Tibial artery (tissue), 4 donors: Measurements from ENCODE around the gene SNCAIP.

Experiments
- DNase-seq, 2 donors: peaks; one replicate each; pipeline ENCODE4 v3.0.0-alpha.2; 2019
- H3K27ac ChIP-seq, 2 donors: fragments of 200-600 bp; sonication (generic) in 1 of 2; 1 replicate in 1 of 2; 2 replicates in 1 of 2; pipeline ENCODE4 v1.5.1; 2018 to 2019; ENCODE audit warnings: mild to moderate bottlenecking in 1 of 2
- H3K27me3 ChIP-seq, 2 donors: fragments of 200-600 bp; sonication (generic) in 1 of 2; one replicate each; pipeline versions ENCODE4 v1.5.1 to v1.6.0; 2016 to 2019
- H3K36me3 ChIP-seq, 3 donors: fragments of 200-600 bp; sonication (generic) in 2 of 3; one replicate each; pipeline ENCODE4 v1.5.1; 2016 to 2019; ENCODE audit warnings: mild to moderate bottlenecking in 2 of 3
- H3K4me1 ChIP-seq, 4 donors: fragments of 200-600 bp; sonication (generic) in 2 of 4; 1 replicate in 3 of 4; 2 replicates in 1 of 4; pipeline ENCODE4 v1.5.1; 2016 to 2019
- H3K4me3 ChIP-seq, 2 donors: fragments of 200-600 bp; sonication (generic) in 1 of 2; 1 replicate in 1 of 2; 2 replicates in 1 of 2; pipeline ENCODE4 v1.5.1; 2018 to 2019; ENCODE audit warnings: mild to moderate bottlenecking in 2 of 2
- H3K9me3 ChIP-seq, 3 donors: fragments of 200-600 bp; sonication (generic) in 1 of 3; one replicate each; pipeline ENCODE4 v1.5.1; 2016 to 2019
- intact Hi-C: fragments of 100-400 bp; cut with DNase I; formaldehyde crosslinking; loops from one replicate; pipeline ENCODE4 v1.15.0; 2023; ENCODE audit warnings: low total_unique reads
- TF ChIP-seq, protein P1 (sequence below), 2 experiments: fragments of 200-600 bp in 1 of 2; fragments of 450-650 bp in 1 of 2; IDR thresholded peaks; one replicate each; pipeline ENCODE4 v1.5.1; 2017 to 2019; ENCODE audit warnings: antibody characterized with exemption in 2 of 2, mild to moderate bottlenecking in 1 of 2, moderate library complexity in 1 of 2

The SNCAIP gene

GRCh38 chr5:122424132-122424531 lies 112.1 kb downstream of the SNCAIP start:
- Histone ChIP-seq H3K27ac (no peak overlapping the region), H3K9me3 (no peaks in the 10 kb centered on the region), H3K4me3 (no peak overlapping the region), H3K27me3 (no peaks in the 10 kb centered on the region), H3K36me3 (no peaks in the 10 kb centered on the region), H3K4me1 (no peaks in the 10 kb centered on the region)
- intact Hi-C loops = no loop called here
- TF ChIP-seq, protein P1, sequence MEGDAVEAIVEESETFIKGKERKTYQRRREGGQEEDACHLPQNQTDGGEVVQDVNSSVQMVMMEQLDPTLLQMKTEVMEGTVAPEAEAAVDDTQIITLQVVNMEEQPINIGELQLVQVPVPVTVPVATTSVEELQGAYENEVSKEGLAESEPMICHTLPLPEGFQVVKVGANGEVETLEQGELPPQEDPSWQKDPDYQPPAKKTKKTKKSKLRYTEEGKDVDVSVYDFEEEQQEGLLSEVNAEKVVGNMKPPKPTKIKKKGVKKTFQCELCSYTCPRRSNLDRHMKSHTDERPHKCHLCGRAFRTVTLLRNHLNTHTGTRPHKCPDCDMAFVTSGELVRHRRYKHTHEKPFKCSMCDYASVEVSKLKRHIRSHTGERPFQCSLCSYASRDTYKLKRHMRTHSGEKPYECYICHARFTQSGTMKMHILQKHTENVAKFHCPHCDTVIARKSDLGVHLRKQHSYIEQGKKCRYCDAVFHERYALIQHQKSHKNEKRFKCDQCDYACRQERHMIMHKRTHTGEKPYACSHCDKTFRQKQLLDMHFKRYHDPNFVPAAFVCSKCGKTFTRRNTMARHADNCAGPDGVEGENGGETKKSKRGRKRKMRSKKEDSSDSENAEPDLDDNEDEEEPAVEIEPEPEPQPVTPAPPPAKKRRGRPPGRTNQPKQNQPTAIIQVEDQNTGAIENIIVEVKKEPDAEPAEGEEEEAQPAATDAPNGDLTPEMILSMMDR (IDR thresholded peaks at IDR 0.05) = no peak
- DNase-seq = no peak

- H3K36me3 ChIP-seq = no peaks in the 10 kb centered on the region
- DNase-seq = no peak
- no peak overlapping the region for H3K4me3 ChIP-seq
- no peaks in the 10 kb centered on the region for H3K9me3 ChIP-seq
- intact Hi-C loops = no loop called here
- TF ChIP-seq, protein P1 (IDR thresholded peaks at IDR 0.05) = no peak
- no peaks in the 10 kb centered on the region for H3K27me3 ChIP-seq
- no peaks in the 10 kb centered on the region for H3K4me1 ChIP-seq
- H3K27ac ChIP-seq = no peak overlapping the region
These were observed 114.3 kb downstream of the SNCAIP start for GRCh38 chr5:122426301-122426700.

DNA sequence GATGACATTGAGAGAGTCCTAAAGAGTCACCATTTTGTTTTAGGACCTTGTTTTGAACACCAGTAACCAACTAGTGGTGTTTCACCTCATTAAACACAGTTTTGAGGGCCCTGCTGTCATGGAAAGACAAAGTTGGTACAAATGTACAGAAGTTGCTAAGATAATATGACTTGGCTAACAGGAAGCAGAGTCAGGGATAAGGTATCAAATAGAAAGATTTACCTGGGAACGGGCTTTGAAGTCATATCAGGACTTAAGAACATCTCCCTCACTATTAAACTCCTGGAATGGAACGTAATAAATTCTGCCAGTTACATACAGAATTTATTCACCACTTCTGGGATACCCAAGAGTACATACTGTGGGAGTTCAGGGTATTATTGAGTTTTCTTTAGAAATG lies 115.6 kb downstream of the SNCAIP start:
- no peak overlapping the region for H3K4me3 ChIP-seq
- intact Hi-C loops = no loop called here
- no peaks in the 10 kb centered on the region for H3K4me1 ChIP-seq
- no peak overlapping the region for H3K27ac ChIP-seq
- H3K9me3 ChIP-seq = no peaks in the 10 kb centered on the region
- TF ChIP-seq, protein P1 (IDR thresholded peaks at IDR 0.05) = no peak
- H3K36me3 ChIP-seq = no peaks in the 10 kb centered on the region
- H3K27me3 ChIP-seq = no peaks in the 10 kb centered on the region
- no peak for DNase-seq

- H3K4me1 ChIP-seq = peaks cover 0 to 11% (median 5%) of the 10 kb centered on the region in 4 donors
- TF ChIP-seq, protein P1 (IDR thresholded peaks at IDR 0.05) = no peak
- DNase-seq = no peak
- H3K4me3 ChIP-seq = no peak overlapping the region
- intact Hi-C loops = no loop called here
- H3K27ac ChIP-seq = no peak overlapping the region
- H3K27me3 ChIP-seq = no peaks in the 10 kb centered on the region
- no peaks in the 10 kb centered on the region for H3K36me3 ChIP-seq
- H3K9me3 ChIP-seq = no peaks in the 10 kb centered on the region
These were observed 117.7 kb downstream of the SNCAIP start for GRCh38 chr5:122429545-122430318.

GRCh38 chr5:122430319-122430586 lies 118.2 kb downstream of the SNCAIP start:
- Histone ChIP-seq H3K9me3 (no peaks in the 10 kb centered on the region), H3K27me3 (no peaks in the 10 kb centered on the region)
- TF ChIP-seq, protein P1 (IDR thresholded peaks at IDR 0.05) = no peak

GRCh38 chr5:122431298-122431697 lies 119.3 kb downstream of the SNCAIP start:
- H3K27me3 ChIP-seq = no peaks in the 10 kb centered on the region
- H3K4me1 ChIP-seq = peaks cover 0 to 27% (median 15%) of the 10 kb centered on the region in 4 donors
- no peak overlapping the region for H3K4me3 ChIP-seq
- no peaks in the 10 kb centered on the region for H3K9me3 ChIP-seq
- no peaks in the 10 kb centered on the region for H3K36me3 ChIP-seq
- TF ChIP-seq, protein P1 (IDR thresholded peaks at IDR 0.05) = no peak
- H3K27ac ChIP-seq = no peak overlapping the region
- DNase-seq = no peak
- intact Hi-C loops = no loop called here

More at GRCh38 chr5:122430319-122430586, 118.2 kb downstream of the SNCAIP start:
- Histone ChIP-seq H3K27ac (no peak overlapping the region), H3K4me3 (no peak overlapping the region), H3K36me3 (no peaks in the 10 kb centered on the region), H3K4me1 (peaks cover 0 to 17% (median 10%) of the 10 kb centered on the region in 4 donors)
- intact Hi-C loops = no loop called here
- DNase-seq = no peak
